GM12878 (cell line): ENCODE measurements around the gene FIBCD1. TPM values are rescaled to one million over a fixed set of nuclear protein-coding genes. Genes with fewer than 3 reads are reported as not detected.

Experiments
- HDGF ChIP-seq: fragments of 450-650 bp; IDR thresholded peaks from 2 replicates; pipeline ENCODE4 v1.6.1; 2016; ENCODE audit warnings: antibody characterized with exemption
- IKZF1 ChIP-seq: fragments of 450-650 bp; conservative IDR thresholded peaks from 2 replicates; pipeline ENCODE4 v1.6.1; 2017; ENCODE audit warnings: antibody characterized with exemption, mild to moderate bottlenecking
- PBX3 ChIP-seq: IDR thresholded peaks from 2 replicates; pipeline ENCODE4 v1.6.1; 2011; ENCODE audit warnings: mild to moderate bottlenecking, low read depth, low read length, moderate library complexity; ENCODE audit not compliant: insufficient replicate concordance
- PML ChIP-seq: IDR thresholded peaks from 2 replicates; pipeline ENCODE4 v1.6.1; 2012; ENCODE audit warnings: low read length, inconsistent platforms
- SMC3 ChIP-seq: IDR thresholded peaks from 2 replicates; pipeline ENCODE4 v1.6.1; 2011; ENCODE audit warnings: low read length, improper control_type of control experiment, borderline replicate concordance
- SREBF2 ChIP-seq: IDR thresholded peaks from 2 replicates; pipeline ENCODE4 v1.6.1; 2012; ENCODE audit warnings: mild to moderate bottlenecking, low read length
- polyA plus RNA-seq, 11 experiments: library from polyadenylated mRNA; depleted of rRNA in 4 of 11; unstranded in 6 of 11; stranded (reverse) in 5 of 11; fragments of >200 nt; fragmentation: Nextera tagmentation in 4 of 11; fragmentation: Illumina TruSeq in 1 of 11; extraction: Ambion mirVana in 4 of 11; extraction: Trizol in 1 of 11; gene quantifications; 1 replicate in 1 of 11; 2 replicates in 10 of 11; pipeline versions ENCODE4 v1.2.1 to v1.2.3, GENCODE V29; 2011 to 2016; ENCODE audit warnings: inconsistent platforms in 2 of 11, missing spikeins in 2 of 11, low read depth in 1 of 11
- total RNA-seq, 4 experiments: library from RNA; depleted of rRNA in 3 of 4; stranded (reverse); fragments of >200 nt in 3 of 4; fragmentation: Illumina TruSeq in 1 of 4; extraction: Trizol in 1 of 4; gene quantifications; 2 replicates each; pipeline versions ENCODE4 v1.2.1 to v1.2.3, GENCODE V29; 2013 to 2021
- TF ChIP-seq, protein P1 (sequence below): IDR thresholded peaks from 2 replicates; pipeline ENCODE4 v1.6.1; 2012; ENCODE audit warnings: mild to moderate bottlenecking, low read depth, low read length
- TF ChIP-seq, protein P2 (sequence below): fragments of 450-650 bp; conservative IDR thresholded peaks from 2 replicates; pipeline ENCODE4 v1.6.1; 2017; ENCODE audit warnings: mild to moderate bottlenecking, moderate library complexity
- TF ChIP-seq, protein P3 (sequence below): IDR thresholded peaks from 2 replicates; pipeline ENCODE4 v1.6.1; 2012; ENCODE audit warnings: improper control_type of control experiment, low read depth, low read length; ENCODE audit not compliant: insufficient replicate concordance

The FIBCD1 gene
- total and polyA plus RNA-seq, 10 of the 15 experiments (the other 5 are each of a cell fraction or from before 2014, with no cell fraction given) = 0.04 to 0.95 (median 0.25) TPM; not detected in 6

GRCh38 chr9:130934702-130935647, 4.1 kb downstream of the FIBCD1 start (continued):
- TF ChIP-seq, protein P1, sequence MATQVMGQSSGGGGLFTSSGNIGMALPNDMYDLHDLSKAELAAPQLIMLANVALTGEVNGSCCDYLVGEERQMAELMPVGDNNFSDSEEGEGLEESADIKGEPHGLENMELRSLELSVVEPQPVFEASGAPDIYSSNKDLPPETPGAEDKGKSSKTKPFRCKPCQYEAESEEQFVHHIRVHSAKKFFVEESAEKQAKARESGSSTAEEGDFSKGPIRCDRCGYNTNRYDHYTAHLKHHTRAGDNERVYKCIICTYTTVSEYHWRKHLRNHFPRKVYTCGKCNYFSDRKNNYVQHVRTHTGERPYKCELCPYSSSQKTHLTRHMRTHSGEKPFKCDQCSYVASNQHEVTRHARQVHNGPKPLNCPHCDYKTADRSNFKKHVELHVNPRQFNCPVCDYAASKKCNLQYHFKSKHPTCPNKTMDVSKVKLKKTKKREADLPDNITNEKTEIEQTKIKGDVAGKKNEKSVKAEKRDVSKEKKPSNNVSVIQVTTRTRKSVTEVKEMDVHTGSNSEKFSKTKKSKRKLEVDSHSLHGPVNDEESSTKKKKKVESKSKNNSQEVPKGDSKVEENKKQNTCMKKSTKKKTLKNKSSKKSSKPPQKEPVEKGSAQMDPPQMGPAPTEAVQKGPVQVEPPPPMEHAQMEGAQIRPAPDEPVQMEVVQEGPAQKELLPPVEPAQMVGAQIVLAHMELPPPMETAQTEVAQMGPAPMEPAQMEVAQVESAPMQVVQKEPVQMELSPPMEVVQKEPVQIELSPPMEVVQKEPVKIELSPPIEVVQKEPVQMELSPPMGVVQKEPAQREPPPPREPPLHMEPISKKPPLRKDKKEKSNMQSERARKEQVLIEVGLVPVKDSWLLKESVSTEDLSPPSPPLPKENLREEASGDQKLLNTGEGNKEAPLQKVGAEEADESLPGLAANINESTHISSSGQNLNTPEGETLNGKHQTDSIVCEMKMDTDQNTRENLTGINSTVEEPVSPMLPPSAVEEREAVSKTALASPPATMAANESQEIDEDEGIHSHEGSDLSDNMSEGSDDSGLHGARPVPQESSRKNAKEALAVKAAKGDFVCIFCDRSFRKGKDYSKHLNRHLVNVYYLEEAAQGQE = no peak
- TF ChIP-seq, protein P2, sequence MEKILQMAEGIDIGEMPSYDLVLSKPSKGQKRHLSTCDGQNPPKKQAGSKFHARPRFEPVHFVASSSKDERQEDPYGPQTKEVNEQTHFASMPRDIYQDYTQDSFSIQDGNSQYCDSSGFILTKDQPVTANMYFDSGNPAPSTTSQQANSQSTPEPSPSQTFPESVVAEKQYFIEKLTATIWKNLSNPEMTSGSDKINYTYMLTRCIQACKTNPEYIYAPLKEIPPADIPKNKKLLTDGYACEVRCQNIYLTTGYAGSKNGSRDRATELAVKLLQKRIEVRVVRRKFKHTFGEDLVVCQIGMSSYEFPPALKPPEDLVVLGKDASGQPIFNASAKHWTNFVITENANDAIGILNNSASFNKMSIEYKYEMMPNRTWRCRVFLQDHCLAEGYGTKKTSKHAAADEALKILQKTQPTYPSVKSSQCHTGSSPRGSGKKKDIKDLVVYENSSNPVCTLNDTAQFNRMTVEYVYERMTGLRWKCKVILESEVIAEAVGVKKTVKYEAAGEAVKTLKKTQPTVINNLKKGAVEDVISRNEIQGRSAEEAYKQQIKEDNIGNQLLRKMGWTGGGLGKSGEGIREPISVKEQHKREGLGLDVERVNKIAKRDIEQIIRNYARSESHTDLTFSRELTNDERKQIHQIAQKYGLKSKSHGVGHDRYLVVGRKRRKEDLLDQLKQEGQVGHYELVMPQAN = no peak
- TF ChIP-seq PBX3 (no peak), SMC3 (no peak), HDGF (no peak), IKZF1 (no peak), SREBF2 (no peak), PML (no peak)
- TF ChIP-seq, protein P3, sequence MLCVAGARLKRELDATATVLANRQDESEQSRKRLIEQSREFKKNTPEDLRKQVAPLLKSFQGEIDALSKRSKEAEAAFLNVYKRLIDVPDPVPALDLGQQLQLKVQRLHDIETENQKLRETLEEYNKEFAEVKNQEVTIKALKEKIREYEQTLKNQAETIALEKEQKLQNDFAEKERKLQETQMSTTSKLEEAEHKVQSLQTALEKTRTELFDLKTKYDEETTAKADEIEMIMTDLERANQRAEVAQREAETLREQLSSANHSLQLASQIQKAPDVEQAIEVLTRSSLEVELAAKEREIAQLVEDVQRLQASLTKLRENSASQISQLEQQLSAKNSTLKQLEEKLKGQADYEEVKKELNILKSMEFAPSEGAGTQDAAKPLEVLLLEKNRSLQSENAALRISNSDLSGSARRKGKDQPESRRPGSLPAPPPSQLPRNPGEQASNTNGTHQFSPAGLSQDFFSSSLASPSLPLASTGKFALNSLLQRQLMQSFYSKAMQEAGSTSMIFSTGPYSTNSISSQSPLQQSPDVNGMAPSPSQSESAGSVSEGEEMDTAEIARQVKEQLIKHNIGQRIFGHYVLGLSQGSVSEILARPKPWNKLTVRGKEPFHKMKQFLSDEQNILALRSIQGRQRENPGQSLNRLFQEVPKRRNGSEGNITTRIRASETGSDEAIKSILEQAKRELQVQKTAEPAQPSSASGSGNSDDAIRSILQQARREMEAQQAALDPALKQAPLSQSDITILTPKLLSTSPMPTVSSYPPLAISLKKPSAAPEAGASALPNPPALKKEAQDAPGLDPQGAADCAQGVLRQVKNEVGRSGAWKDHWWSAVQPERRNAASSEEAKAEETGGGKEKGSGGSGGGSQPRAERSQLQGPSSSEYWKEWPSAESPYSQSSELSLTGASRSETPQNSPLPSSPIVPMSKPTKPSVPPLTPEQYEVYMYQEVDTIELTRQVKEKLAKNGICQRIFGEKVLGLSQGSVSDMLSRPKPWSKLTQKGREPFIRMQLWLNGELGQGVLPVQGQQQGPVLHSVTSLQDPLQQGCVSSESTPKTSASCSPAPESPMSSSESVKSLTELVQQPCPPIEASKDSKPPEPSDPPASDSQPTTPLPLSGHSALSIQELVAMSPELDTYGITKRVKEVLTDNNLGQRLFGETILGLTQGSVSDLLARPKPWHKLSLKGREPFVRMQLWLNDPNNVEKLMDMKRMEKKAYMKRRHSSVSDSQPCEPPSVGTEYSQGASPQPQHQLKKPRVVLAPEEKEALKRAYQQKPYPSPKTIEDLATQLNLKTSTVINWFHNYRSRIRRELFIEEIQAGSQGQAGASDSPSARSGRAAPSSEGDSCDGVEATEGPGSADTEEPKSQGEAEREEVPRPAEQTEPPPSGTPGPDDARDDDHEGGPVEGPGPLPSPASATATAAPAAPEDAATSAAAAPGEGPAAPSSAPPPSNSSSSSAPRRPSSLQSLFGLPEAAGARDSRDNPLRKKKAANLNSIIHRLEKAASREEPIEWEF = no peak
